Mucosa of stomach (tissue), 1 donor: ENCODE results near the gene UFC1.
A peak's percentile ranks its signal among the peaks of the same experiment; 100 is the strongest.

Experiments used
- H3K27me3 ChIP-seq: one replicate; pipeline ENCODE4 v1.7.0; 2013; ENCODE audit warnings: mild to moderate bottlenecking, low read length; ENCODE audit not compliant: control insufficient read depth, insufficient read depth
- H3K36me3 ChIP-seq: one replicate; pipeline ENCODE4 v1.7.0; 2013; ENCODE audit warnings: low read length; ENCODE audit not compliant: control insufficient read depth, insufficient read depth
- H3K4me1 ChIP-seq: one replicate; pipeline ENCODE4 v1.7.0; 2013; ENCODE audit warnings: mild to moderate bottlenecking, low read length; ENCODE audit not compliant: control insufficient read depth, insufficient read depth
- H3K4me3 ChIP-seq: one replicate; pipeline ENCODE4 v1.7.0; 2013; ENCODE audit warnings: low read length
- H3K9ac ChIP-seq: one replicate; pipeline ENCODE4 v1.7.0; 2013; ENCODE audit warnings: mild to moderate bottlenecking, low read length, moderate library complexity
- H3K9me3 ChIP-seq: one replicate; pipeline ENCODE4 v1.7.0; 2013; ENCODE audit warnings: mild to moderate bottlenecking, low read length, moderate library complexity; ENCODE audit not compliant: control insufficient read depth
- donor health status: Pancreatic carcinoma.

UFC1 gene

DNA sequence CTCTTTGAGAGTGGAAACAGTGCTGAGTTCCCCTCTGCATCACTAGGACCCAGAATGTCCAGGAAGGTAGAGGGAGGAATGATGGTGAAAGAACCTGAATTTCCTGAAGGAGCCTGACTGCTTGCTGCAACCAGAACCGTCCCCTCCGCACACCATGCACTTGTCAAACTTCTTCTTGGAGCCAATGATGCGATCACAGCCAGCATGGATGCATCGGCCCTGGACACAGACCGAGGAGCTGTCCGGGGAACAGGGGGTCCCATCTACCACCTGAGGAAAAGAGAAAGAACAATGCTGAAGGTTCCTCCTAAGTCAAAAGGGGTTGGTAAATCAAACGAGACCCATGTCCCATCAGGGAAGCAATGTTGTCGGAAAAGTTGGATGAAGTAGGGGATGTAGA, 38.2 kb downstream of the UFC1 start:
- H3K9ac ChIP-seq: no peak overlapping the region
- peaks cover 10% of the 10 kb centered on the region for H3K27me3 ChIP-seq
- H3K4me3 ChIP-seq: no peak overlapping the region
- H3K36me3 ChIP-seq: no peaks in the 10 kb centered on the region
- no peaks in the 10 kb centered on the region for H3K9me3 ChIP-seq
- peaks cover 7% of the 10 kb centered on the region for H3K4me1 ChIP-seq

DNA sequence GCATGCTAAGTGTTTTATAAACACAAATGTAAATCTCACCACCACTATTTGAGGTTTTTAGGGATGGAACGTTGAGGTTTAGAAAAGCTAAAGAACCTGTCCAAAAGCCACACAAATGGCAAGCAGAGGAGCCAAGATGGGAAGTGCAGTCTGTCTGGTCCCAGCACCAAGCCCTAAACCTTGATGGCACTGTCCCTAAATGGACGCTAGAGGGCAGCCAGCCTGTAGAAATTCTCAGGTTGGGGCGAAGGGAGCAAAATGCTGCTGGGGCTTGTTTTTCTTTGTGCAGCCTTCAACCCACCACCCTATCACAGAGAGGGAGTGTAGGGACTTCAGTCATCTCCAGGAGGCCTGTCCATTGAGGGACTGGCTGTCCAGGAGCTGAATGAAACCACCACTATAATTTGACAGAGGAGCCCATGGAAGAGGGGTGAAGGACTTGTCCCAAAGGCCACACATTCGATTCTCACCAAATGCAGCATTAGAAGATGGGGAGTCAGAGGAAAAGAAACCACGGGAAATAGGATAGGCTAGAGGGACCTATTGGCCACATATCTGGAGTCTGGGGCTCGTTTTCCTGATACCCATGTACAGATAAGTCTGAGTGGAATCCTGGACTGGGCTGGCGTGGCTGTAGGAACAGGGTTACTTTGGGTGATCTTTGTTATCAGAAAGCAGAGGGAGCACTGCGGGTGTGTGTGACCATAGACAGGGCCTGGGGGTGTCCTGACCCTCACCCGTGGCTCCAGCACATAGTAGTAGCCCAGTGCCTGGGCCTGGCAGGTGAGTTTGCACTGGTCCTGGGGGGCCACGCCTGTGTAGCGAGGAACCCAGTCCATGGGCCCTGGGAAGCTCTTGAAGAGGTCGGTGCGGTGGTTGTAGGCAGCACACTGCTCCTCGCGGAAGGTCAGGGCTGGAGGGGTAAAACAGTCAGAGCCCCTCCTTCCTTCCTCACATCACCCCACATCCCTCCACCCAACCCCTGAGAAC, 39.0 kb downstream of the UFC1 start:
- Histone ChIP-seq H3K9ac (no peak overlapping the region), H3K27me3 (peaks cover 10% of the 10 kb centered on the region), H3K9me3 (no peaks in the 10 kb centered on the region), H3K4me1 (peaks cover 10% of the 10 kb centered on the region), H3K4me3 (no peak overlapping the region), H3K36me3 (no peaks in the 10 kb centered on the region)

DNA sequence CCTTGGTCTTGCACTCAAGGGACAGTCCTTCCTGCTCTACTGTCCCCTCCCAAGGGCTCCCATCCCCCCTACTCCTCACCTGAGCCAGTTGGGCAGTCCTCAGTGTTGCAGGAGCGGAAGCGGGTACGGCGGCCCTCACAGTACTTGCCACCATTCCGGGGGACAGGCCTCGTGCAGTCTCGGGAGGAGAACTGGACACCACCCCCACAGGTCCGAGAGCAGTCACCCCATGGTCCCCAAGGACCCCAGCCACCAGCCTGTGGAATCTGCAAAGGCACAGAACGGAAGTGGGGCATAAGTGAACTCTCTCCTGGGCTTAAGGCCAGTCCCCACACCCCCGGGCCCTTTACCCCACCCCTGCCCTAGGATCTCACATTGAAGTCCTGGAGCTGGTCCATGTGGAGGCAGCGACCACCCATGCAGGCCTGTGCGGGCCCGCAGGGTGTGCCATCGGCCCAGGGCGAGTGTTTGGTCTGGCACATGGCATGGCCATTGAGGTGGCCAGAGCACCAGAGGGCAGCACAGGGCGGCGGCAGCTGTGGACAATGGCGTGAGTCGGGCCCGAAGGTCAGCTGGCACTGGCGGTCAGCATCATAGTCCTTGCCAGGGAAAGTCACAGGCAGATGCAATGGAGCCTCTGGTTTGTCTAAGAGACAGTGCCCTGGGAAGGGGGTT, 39.9 kb downstream of the UFC1 start:
- no peak overlapping the region for H3K9ac ChIP-seq
- peaks cover 15% of the 10 kb centered on the region for H3K4me1 ChIP-seq
- no peaks in the 10 kb centered on the region for H3K36me3 ChIP-seq
- H3K9me3 ChIP-seq: no peaks in the 10 kb centered on the region
- H3K27me3 ChIP-seq: peaks cover 10% of the 10 kb centered on the region
- no peak overlapping the region for H3K4me3 ChIP-seq

DNA sequence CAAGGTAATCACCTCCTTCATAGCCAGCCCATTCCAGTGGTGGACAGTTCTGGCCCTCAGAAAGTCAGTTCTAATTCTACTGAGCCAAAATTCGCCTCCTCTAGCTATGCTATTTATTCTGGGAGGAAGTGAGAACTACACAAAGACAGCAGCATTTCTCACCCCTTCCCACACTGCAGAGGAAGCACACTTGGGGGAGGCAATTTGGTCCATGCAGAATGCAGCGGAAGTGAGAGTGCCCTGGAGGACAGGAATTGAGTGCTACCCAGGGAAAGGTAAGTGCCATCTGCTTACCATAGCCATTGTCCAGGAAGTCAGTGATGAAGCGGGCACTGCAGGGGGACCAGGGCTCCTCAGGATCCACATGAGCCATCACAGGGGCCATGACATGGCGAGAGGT, 41.4 kb downstream of the UFC1 start:
- H3K9me3 ChIP-seq: no peaks in the 10 kb centered on the region
- H3K4me1 ChIP-seq: peaks cover 18% of the 10 kb centered on the region
- H3K4me3 ChIP-seq: no peak overlapping the region
- no peaks in the 10 kb centered on the region for H3K36me3 ChIP-seq
- H3K9ac ChIP-seq: no peak overlapping the region
- H3K27me3 ChIP-seq: peaks cover 10% of the 10 kb centered on the region

- no peaks in the 10 kb centered on the region for H3K36me3 ChIP-seq
- no peaks in the 10 kb centered on the region for H3K9me3 ChIP-seq
- H3K4me1 ChIP-seq: peaks cover 28% of the 10 kb centered on the region
- peaks cover 6% of the 10 kb centered on the region for H3K27me3 ChIP-seq
- H3K4me3 ChIP-seq: no peak overlapping the region
- H3K9ac ChIP-seq: peak overlapping the region; percentile 18
These were observed 42.3 kb downstream of the UFC1 start for GRCh38 chr1:161196111-161196510.

DNA sequence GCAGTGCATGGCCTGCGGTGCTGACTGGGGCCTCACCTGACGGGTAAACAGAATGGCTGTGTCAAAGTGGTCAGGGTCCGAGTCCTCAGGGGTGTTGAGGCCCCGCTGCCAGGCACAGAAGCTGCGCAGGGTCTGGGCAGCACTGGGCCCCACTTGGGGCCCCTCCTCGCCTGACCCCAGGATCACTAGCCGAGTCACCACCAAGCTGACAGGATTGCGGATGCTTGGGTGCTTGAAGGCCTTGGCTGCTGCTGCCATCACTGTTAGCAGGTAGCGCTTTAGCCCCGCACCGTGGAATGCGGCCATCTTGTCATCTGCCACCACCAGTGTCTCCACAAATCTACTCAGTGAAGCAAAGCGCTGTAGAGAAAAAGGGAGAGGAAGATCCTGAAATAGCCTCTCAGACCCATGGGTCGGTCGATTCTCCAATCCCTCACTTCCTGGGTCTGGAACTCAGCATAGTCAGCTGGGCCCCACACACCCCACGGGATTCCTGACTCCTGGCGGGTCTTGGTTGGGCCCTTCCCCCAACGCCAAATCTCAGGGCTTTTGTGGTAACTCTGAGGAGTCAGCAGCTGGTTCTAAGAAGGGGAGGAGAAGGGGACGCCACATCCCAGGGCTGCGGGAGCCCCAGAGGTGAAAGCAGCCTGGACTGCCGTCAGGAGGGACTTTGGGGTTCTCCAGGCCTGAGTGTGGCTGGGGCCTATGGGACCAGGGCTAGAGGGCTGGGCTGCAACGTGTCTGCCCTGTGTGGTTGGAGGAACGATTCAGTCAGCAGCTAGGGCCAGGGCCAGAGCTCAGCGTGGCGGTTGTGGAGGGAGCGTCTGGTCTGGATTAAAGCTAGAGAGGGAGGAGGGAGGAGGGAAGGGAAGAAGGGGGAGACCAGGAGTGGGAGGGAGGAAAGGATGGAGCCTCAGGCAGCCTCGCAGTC, 43.0 kb downstream of the UFC1 start:
- H3K4me3 ChIP-seq: no peak overlapping the region
- H3K9ac ChIP-seq: peak overlapping the region; percentile 45
- H3K4me1 ChIP-seq: peaks cover 35% of the 10 kb centered on the region
- H3K36me3 ChIP-seq: no peaks in the 10 kb centered on the region
- no peaks in the 10 kb centered on the region for H3K9me3 ChIP-seq
- H3K27me3 ChIP-seq: peaks cover 3% of the 10 kb centered on the region

DNA sequence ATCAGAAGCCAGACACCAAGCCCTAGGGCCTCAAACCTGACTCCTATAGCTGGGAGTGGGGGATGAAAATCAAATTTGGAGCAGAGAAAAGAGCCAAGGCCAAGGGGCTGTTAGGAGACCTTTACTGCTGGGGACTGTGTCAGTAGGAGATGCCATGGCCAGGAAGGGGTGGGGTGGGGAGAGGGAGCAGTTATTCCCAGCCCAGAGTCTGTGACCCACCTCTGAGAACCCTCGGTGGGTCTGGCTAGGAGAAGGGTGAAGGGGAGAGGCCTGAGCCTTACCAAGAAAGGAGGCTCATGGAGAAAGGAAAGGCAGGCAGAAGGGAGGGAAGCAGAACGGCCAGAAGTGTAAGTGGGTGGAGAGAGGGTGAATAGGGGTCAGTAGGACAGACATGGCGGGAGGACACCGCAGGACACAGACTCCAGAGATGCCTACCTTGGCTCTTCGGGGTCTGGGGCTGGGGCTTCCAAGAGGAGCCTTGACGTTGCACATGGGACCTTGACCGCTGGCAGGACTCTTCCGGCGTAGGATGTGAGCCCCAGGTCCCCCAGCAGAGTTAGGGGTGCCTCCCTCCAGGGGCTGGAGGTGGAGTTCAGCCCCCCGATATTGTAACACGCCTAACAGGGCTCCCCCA, 43.9 kb downstream of the UFC1 start:
- H3K36me3 ChIP-seq: no peaks in the 10 kb centered on the region
- H3K9me3 ChIP-seq: no peaks in the 10 kb centered on the region
- no peak overlapping the region for H3K4me3 ChIP-seq
- H3K27me3 ChIP-seq: no peaks in the 10 kb centered on the region
- peak overlapping the region; percentile 46 for H3K9ac ChIP-seq
- H3K4me1 ChIP-seq: peaks cover 36% of the 10 kb centered on the region

- Histone ChIP-seq H3K4me1 (peaks cover 42% of the 10 kb centered on the region), H3K27me3 (no peaks in the 10 kb centered on the region), H3K9ac (peak overlapping the region; percentile 46), H3K9me3 (no peaks in the 10 kb centered on the region), H3K36me3 (no peaks in the 10 kb centered on the region), H3K4me3 (no peak overlapping the region)
These were observed 44.6 kb downstream of the UFC1 start for GRCh38 chr1:161198194-161198896.

DNA sequence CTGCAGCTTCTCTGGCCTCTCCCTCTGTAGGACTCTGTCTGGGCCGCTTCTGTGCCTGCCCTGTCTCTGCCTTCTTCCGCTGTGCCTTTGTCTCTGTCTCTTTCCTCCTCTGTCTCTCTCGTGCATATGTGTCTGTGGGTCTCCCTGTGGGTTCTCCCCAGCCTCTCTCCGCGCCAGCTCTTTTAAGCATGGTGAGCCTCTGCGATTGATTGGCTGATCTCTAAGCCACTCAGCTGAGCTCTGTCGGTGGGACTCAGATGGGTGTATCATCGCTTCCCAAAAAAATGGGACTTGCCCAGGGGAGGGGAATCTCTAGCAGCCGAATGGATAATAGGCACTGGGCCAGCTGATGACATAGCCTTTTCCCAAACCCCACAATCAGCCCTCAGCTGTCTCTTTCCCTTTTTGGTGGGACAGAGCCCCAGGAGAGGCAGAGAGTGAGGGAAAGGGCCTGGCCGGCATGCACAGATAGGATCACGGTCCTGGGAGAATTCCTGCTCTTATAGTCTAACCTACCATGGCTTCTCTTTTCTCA, 45.2 kb downstream of the UFC1 start, which contains the start of gene ADAMTS4:
Gene ADAMTS4, minus strand, starts transcription at position 158 of the 535 bp plus-strand sequence. CDS start 427 bp downstream, outside the sequence.
- Histone ChIP-seq H3K4me3 (no peak within 1 kb of the TSS), H3K4me1 (peaks cover 46% of the 10 kb centered on the region), H3K9ac (peak within 1 kb of the TSS; percentile 46), H3K27me3 (no peaks in the 10 kb centered on the region), H3K9me3 (no peaks in the 10 kb centered on the region), H3K36me3 (no peaks in the 10 kb centered on the region)

DNA sequence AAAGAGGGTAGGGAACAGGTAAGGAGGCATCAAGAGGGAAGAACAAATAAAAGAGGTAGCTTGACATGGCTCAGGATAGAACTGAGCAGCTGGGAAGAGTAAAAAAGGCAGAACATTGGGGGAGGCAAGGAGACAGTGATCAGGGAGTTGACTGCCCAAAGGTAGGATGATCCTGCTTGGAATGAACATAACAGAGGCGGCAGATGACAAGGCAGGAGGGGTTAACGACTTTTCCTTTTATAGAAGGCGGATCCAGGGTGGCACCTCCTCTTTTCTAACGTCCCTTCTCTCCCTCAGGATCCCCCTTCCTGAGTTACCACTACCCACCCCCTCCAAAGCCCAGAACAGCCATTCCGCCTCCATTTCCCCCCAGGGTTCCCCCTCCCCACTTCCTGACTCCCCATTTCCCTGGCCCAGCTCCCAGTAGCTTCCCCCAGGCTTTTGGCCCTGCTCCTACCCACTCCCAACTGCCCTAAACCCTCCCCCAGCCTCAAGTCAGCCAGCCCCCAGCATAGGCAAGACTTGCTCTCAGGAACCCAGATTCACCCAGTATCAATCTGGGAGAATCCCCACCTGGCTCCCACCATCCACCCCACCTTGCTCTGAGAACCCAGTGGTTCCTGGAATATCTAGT, 45.8 kb downstream of the UFC1 start:
- H3K4me1 ChIP-seq: peaks cover 46% of the 10 kb centered on the region
- no peaks in the 10 kb centered on the region for H3K36me3 ChIP-seq
- no peak overlapping the region for H3K4me3 ChIP-seq
- peak overlapping the region; percentile 99 for H3K9ac ChIP-seq
- no peaks in the 10 kb centered on the region for H3K9me3 ChIP-seq
- no peaks in the 10 kb centered on the region for H3K27me3 ChIP-seq
